WTC11 (cell line): ENCODE measurements around the gene PRXL2C.

Experiments
- CREB1 ChIP-seq: sonication (generic); formaldehyde crosslinking; IDR thresholded peaks from 2 replicates; pipeline ENCODE4 v1.8.0; 2023; ENCODE audit warnings: mild to moderate bottlenecking, missing genetic modification reagents
- CTCF ChIP-seq: fragments of 200-600 bp; IDR thresholded peaks from 2 replicates; pipeline ENCODE4 v1.8.0; 2022; ENCODE audit warnings: antibody characterized with exemption
- IRF1 ChIP-seq: sonication (generic); formaldehyde crosslinking; IDR thresholded peaks from 2 replicates; pipeline ENCODE4 v1.8.0; 2023; ENCODE audit warnings: missing genetic modification reagents
- JUN ChIP-seq: sonication (generic); formaldehyde crosslinking; IDR thresholded peaks from 2 replicates; pipeline ENCODE4 v1.8.0; 2023; ENCODE audit warnings: mild to moderate bottlenecking, missing genetic modification reagents
- NR3C1 ChIP-seq: sonication (generic); formaldehyde crosslinking; conservative IDR thresholded peaks from 2 replicates; pipeline ENCODE4 v1.8.1; 2023; ENCODE audit warnings: low read depth, mild to moderate bottlenecking, missing genetic modification reagents
- TP53 ChIP-seq: sonication (generic); formaldehyde crosslinking; IDR thresholded peaks from 2 replicates; pipeline ENCODE4 v1.8.1; 2023; ENCODE audit warnings: mild to moderate bottlenecking, missing genetic modification reagents
- ZNF138 ChIP-seq: sonication (generic); formaldehyde crosslinking; conservative IDR thresholded peaks from 2 replicates; pipeline ENCODE4 v1.8.1; 2022; ENCODE audit warnings: mild to moderate bottlenecking, moderate library complexity, missing genetic modification reagents
- ZNF263 ChIP-seq: sonication (generic); formaldehyde crosslinking; IDR thresholded peaks from 2 replicates; pipeline ENCODE4 v1.8.1; 2022; ENCODE audit warnings: low read depth, mild to moderate bottlenecking, moderate library complexity, missing genetic modification reagents
- ZNF423 ChIP-seq: fragments of 250-450 bp; sonication (Bioruptor Pico); IDR thresholded peaks from 2 replicates; pipeline ENCODE4 v2.1.2; 2022; ENCODE audit warnings: mild to moderate bottlenecking, moderate library complexity
- TF ChIP-seq, protein P1 (sequence below): sonication (generic); formaldehyde crosslinking; IDR thresholded peaks from 2 replicates; pipeline ENCODE4 v1.8.1; 2023; ENCODE audit warnings: mild to moderate bottlenecking, moderate library complexity, missing genetic modification reagents
- TF ChIP-seq, protein P2 (sequence below): sonication (generic); formaldehyde crosslinking; IDR thresholded peaks from 2 replicates; pipeline ENCODE4 v1.8.0; 2022; ENCODE audit warnings: mild to moderate bottlenecking, missing genetic modification reagents
- TF ChIP-seq, protein P3 (sequence below): sonication (generic); formaldehyde crosslinking; IDR thresholded peaks from 2 replicates; pipeline ENCODE4 v1.8.1; 2023; ENCODE audit warnings: mild to moderate bottlenecking, missing genetic modification reagents, moderate library complexity

GRCh38 chr9:96596601-96597111, 58.5 kb downstream of the PRXL2C start:
- TF ChIP-seq, protein P1, sequence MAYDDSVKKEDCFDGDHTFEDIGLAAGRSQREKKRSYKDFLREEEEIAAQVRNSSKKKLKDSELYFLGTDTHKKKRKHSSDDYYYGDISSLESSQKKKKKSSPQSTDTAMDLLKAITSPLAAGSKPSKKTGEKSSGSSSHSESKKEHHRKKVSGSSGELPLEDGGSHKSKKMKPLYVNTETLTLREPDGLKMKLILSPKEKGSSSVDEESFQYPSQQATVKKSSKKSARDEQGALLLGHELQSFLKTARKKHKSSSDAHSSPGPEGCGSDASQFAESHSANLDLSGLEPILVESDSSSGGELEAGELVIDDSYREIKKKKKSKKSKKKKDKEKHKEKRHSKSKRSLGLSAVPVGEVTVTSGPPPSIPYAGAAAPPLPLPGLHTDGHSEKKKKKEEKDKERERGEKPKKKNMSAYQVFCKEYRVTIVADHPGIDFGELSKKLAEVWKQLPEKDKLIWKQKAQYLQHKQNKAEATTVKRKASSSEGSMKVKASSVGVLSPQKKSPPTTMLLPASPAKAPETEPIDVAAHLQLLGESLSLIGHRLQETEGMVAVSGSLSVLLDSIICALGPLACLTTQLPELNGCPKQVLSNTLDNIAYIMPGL (CRISPR knock-in tag) = no peak
- TF ChIP-seq CTCF (no peak), CREB1 (no peak), IRF1 (CRISPR knock-in tag) (no peak), TP53 (CRISPR knock-in tag) (no peak), NR3C1 (no peak), JUN (CRISPR knock-in tag) (no peak), ZNF263 (CRISPR knock-in tag) (no peak), ZNF138 (CRISPR knock-in tag) (no peak), ZNF423 (CRISPR knock-in tag) (no peak)
- TF ChIP-seq, protein P2, sequence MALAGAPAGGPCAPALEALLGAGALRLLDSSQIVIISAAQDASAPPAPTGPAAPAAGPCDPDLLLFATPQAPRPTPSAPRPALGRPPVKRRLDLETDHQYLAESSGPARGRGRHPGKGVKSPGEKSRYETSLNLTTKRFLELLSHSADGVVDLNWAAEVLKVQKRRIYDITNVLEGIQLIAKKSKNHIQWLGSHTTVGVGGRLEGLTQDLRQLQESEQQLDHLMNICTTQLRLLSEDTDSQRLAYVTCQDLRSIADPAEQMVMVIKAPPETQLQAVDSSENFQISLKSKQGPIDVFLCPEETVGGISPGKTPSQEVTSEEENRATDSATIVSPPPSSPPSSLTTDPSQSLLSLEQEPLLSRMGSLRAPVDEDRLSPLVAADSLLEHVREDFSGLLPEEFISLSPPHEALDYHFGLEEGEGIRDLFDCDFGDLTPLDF (CRISPR knock-in tag) = no peak
- TF ChIP-seq, protein P3, sequence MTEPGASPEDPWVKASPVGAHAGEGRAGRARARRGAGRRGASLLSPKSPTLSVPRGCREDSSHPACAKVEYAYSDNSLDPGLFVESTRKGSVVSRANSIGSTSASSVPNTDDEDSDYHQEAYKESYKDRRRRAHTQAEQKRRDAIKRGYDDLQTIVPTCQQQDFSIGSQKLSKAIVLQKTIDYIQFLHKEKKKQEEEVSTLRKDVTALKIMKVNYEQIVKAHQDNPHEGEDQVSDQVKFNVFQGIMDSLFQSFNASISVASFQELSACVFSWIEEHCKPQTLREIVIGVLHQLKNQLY (CRISPR knock-in tag) = no peak
